Adrenal gland (tissue), 5 donors: ENCODE results near the gene LSAMP.

ENCODE experiments used
- POLR2A ChIP-seq, 2 donors: fragments of 450-650 bp; IDR thresholded peaks; one replicate each; pipeline ENCODE4 v1.6.1; 2017; ENCODE audit warnings: antibody characterized with exemption in 2 of 2, mild to moderate bottlenecking in 2 of 2, moderate library complexity in 1 of 2
- TF ChIP-seq, protein P1 (sequence below), 6 experiments: fragments of 450-650 bp in 4 of 6; fragments of 200-600 bp in 2 of 6; sonication (generic) in 1 of 6; IDR thresholded peaks; 1 replicate in 5 of 6; 2 replicates in 1 of 6; pipeline versions ENCODE4 v1.5.1 to v1.8.0; 2016 to 2021; ENCODE audit warnings: antibody characterized with exemption in 6 of 6, mild to moderate bottlenecking in 2 of 6, moderate library complexity in 1 of 6
- donor health status: DM: no; HTN: no; CAD: no.

DNA sequence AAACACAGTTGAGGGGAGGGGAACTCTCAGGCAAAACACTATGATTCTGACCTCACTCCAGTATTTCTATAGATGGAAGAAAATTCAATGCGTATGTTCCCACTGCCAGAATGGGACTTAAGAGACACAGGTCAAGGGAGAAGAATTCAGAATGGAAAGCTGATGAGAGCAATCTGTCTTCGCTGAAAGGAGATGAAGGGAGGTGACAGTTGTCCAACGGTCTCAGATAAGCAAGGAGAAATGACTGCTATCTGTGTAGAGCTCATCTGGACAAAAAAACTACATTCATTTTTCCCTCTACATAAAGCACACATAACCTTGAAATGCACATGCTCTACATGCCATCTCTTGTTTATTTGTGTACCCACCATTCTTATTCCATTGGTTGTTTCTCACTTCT is 405.1 kb downstream of the LSAMP start:
- TF ChIP-seq, protein P1, sequence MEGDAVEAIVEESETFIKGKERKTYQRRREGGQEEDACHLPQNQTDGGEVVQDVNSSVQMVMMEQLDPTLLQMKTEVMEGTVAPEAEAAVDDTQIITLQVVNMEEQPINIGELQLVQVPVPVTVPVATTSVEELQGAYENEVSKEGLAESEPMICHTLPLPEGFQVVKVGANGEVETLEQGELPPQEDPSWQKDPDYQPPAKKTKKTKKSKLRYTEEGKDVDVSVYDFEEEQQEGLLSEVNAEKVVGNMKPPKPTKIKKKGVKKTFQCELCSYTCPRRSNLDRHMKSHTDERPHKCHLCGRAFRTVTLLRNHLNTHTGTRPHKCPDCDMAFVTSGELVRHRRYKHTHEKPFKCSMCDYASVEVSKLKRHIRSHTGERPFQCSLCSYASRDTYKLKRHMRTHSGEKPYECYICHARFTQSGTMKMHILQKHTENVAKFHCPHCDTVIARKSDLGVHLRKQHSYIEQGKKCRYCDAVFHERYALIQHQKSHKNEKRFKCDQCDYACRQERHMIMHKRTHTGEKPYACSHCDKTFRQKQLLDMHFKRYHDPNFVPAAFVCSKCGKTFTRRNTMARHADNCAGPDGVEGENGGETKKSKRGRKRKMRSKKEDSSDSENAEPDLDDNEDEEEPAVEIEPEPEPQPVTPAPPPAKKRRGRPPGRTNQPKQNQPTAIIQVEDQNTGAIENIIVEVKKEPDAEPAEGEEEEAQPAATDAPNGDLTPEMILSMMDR (IDR thresholded peaks at IDR 0.05) = no peak
- no peak for TF ChIP-seq POLR2A (IDR thresholded peaks at IDR 0.05)
